Hepatocyte (in vitro differentiated cells): ENCODE results near the gene TMEM192. TPM values are rescaled to one million over a fixed set of nuclear protein-coding genes. Genes with fewer than 3 reads are reported as not detected.
"Not testable (repeated sequence)": the region's sequence is repeated elsewhere in the genome, so short reads cannot be mapped to it uniquely, and the experiment has no call there.

Source experiments
- DNase-seq: peaks from one replicate; pipeline ENCODE4 v3.0.0-alpha.2; 2016; ENCODE audit warnings: low spot score
- H2AFZ ChIP-seq: fragments of 200-600 bp; sonication (generic); 2 replicates; pipeline ENCODE4 v1.6.0; 2016; ENCODE audit warnings: antibody characterized with exemption, mild to moderate bottlenecking
- H3K27ac ChIP-seq: fragments of 200-600 bp; sonication (generic); 2 replicates; pipeline ENCODE4 v1.5.1; 2016; ENCODE audit warnings: mild to moderate bottlenecking
- H3K27me3 ChIP-seq: fragments of 200-600 bp; sonication (generic); 2 replicates; pipeline ENCODE4 v1.6.1; 2016
- H3K36me3 ChIP-seq: fragments of 200-600 bp; sonication (generic); replicated peaks from 2 replicates; pipeline ENCODE4 v1.5.1; 2016; ENCODE audit warnings: low read depth; ENCODE audit not compliant: insufficient read depth
- H3K4me1 ChIP-seq: fragments of 200-600 bp; sonication (generic); 2 replicates; pipeline ENCODE4 v1.5.1; 2016; ENCODE audit warnings: mild to moderate bottlenecking, moderate library complexity; ENCODE audit not compliant: insufficient read depth
- H3K4me2 ChIP-seq: fragments of 200-600 bp; sonication (generic); 2 replicates; pipeline ENCODE4 v1.6.0; 2016
- H3K4me3 ChIP-seq: fragments of 200-600 bp; sonication (generic); 2 replicates; pipeline ENCODE4 v1.5.1; 2016; ENCODE audit warnings: mild to moderate bottlenecking
- H3K79me2 ChIP-seq: fragments of 200-600 bp; sonication (generic); 2 replicates; pipeline ENCODE4 v1.6.0; 2017; ENCODE audit warnings: mild to moderate bottlenecking
- H3K9me2 ChIP-seq: fragments of 200-600 bp; sonication (generic); replicated peaks from 2 replicates; pipeline ENCODE4 v1.6.0; 2017; ENCODE audit warnings: mild to moderate bottlenecking; ENCODE audit not compliant: insufficient read depth
- H3K9me3 ChIP-seq: fragments of 200-600 bp; sonication (generic); 2 replicates; pipeline ENCODE4 v1.5.1; 2016; ENCODE audit warnings: low read depth, mild to moderate bottlenecking
- H4K20me1 ChIP-seq: fragments of 200-600 bp; sonication (generic); 2 replicates; pipeline ENCODE4 v1.6.0; 2016; ENCODE audit warnings: mild to moderate bottlenecking; ENCODE audit not compliant: insufficient read depth, poor library complexity, severe bottlenecking
- EZH2 ChIP-seq: fragments of 200-600 bp; sonication (generic); IDR thresholded peaks from 2 replicates; pipeline ENCODE4 v1.6.1; 2016; ENCODE audit warnings: antibody characterized with exemption, mild to moderate bottlenecking, borderline replicate concordance
- EZH2phosphoT487 ChIP-seq: fragments of 200-600 bp; sonication (generic); IDR thresholded peaks from one replicate; pipeline ENCODE4 v1.6.1; 2018; ENCODE audit warnings: antibody characterized with exemption, mild to moderate bottlenecking, low read depth, moderate library complexity; ENCODE audit not compliant: unreplicated experiment, severe bottlenecking
- whole genome bisulfite sequencing: methylation state at CpG from one replicate; pipeline ENCODE4 v1.1.6; 2016; ENCODE audit warnings: low lambda C conversion rate; ENCODE audit errors: missing lambda C conversion rate; 5-methylcytosine and 5-hydroxymethylcytosine counted together
- polyA plus RNA-seq: library from polyadenylated mRNA; unstranded; fragments of >200 nt; fragmentation: Nextera tagmentation; extraction: Ambion mirVana; gene quantifications from 2 replicates; pipeline ENCODE4 v1.2.1, GENCODE V29; 2016
- total RNA-seq: library from RNA; depleted of rRNA; stranded (reverse); fragments of >200 nt; gene quantifications from 2 replicates; pipeline ENCODE4 v1.2.3, GENCODE V29; 2014
- TF ChIP-seq, protein P1 (sequence below): fragments of 200-600 bp; sonication (generic); IDR thresholded peaks from 2 replicates; pipeline ENCODE4 v1.5.1; 2016; ENCODE audit warnings: antibody characterized with exemption, mild to moderate bottlenecking; ENCODE audit not compliant: poor library complexity

Gene TMEM192
- total and polyA plus RNA-seq, 2 experiments from 2014 or later, result 22.5 to 34.7 TPM

- no peaks in the 10 kb centered on the region for H3K4me1 ChIP-seq
- no peaks in the 10 kb centered on the region for H3K79me2 ChIP-seq
- WGBS, result 98% methylated on average over 3 of the region's 3 CpGs
- no peak overlapping the region for H2AFZ ChIP-seq
- H3K27me3 ChIP-seq, result no peaks in the 10 kb centered on the region
- no peak overlapping the region for H3K4me3 ChIP-seq
- TF ChIP-seq EZH2 (no peak), EZH2phosphoT487 (no peak)
- TF ChIP-seq, protein P1, sequence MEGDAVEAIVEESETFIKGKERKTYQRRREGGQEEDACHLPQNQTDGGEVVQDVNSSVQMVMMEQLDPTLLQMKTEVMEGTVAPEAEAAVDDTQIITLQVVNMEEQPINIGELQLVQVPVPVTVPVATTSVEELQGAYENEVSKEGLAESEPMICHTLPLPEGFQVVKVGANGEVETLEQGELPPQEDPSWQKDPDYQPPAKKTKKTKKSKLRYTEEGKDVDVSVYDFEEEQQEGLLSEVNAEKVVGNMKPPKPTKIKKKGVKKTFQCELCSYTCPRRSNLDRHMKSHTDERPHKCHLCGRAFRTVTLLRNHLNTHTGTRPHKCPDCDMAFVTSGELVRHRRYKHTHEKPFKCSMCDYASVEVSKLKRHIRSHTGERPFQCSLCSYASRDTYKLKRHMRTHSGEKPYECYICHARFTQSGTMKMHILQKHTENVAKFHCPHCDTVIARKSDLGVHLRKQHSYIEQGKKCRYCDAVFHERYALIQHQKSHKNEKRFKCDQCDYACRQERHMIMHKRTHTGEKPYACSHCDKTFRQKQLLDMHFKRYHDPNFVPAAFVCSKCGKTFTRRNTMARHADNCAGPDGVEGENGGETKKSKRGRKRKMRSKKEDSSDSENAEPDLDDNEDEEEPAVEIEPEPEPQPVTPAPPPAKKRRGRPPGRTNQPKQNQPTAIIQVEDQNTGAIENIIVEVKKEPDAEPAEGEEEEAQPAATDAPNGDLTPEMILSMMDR, result no peak
- no peak for DNase-seq
- H3K27ac ChIP-seq, result no peak overlapping the region
- H3K4me2 ChIP-seq, result no peak overlapping the region
- H3K9me3 ChIP-seq, result no peaks in the 10 kb centered on the region
- no peaks in the 10 kb centered on the region for H3K9me2 ChIP-seq
- no peaks in the 10 kb centered on the region for H3K36me3 ChIP-seq
- no peaks in the 10 kb centered on the region for H4K20me1 ChIP-seq
These were observed 17.8 kb downstream of the TMEM192 start for GRCh38 chr4:165094873-165095272.

GRCh38 chr4:165092187-165092586, 20.5 kb downstream of the TMEM192 start:
- not testable (repeated sequence) for H3K4me1 ChIP-seq, H3K4me3 ChIP-seq, H3K27ac ChIP-seq, H3K9me3 ChIP-seq, H3K9me2 ChIP-seq, H3K36me3 ChIP-seq, H4K20me1 ChIP-seq, H3K27me3 ChIP-seq, H3K4me2 ChIP-seq, H2AFZ ChIP-seq, H3K79me2 ChIP-seq, DNase-seq
- WGBS, result 95% methylated on average over 8 of the region's 8 CpGs

GRCh38 chr4:165088366-165088765, 24.3 kb downstream of the TMEM192 start:
- H3K9me2 ChIP-seq, result no peaks in the 10 kb centered on the region
- H3K4me1 ChIP-seq, result no peaks in the 10 kb centered on the region
- H3K36me3 ChIP-seq, result no peaks in the 10 kb centered on the region
- H3K4me3 ChIP-seq, result no peak overlapping the region
- no peak overlapping the region for H3K4me2 ChIP-seq
- 98% methylated on average over 3 of the region's 3 CpGs for WGBS
- H3K27ac ChIP-seq, result no peak overlapping the region
- no peaks in the 10 kb centered on the region for H4K20me1 ChIP-seq
- no peak for DNase-seq
- H2AFZ ChIP-seq, result no peak overlapping the region
- no peaks in the 10 kb centered on the region for H3K79me2 ChIP-seq
- TF ChIP-seq EZH2 (no peak), EZH2phosphoT487 (no peak)
- TF ChIP-seq, protein P1, result no peak
- H3K27me3 ChIP-seq, result no peaks in the 10 kb centered on the region
- no peaks in the 10 kb centered on the region for H3K9me3 ChIP-seq

GRCh38 chr4:165085946-165086345, 26.7 kb downstream of the TMEM192 start:
- H3K9me2 ChIP-seq, result no peaks in the 10 kb centered on the region
- no peak overlapping the region for H3K4me2 ChIP-seq
- DNase-seq, result no peak
- TF ChIP-seq EZH2phosphoT487 (no peak), EZH2 (no peak)
- TF ChIP-seq, protein P1, result no peak
- no peak overlapping the region for H3K4me3 ChIP-seq
- no peaks in the 10 kb centered on the region for H4K20me1 ChIP-seq
- no peaks in the 10 kb centered on the region for H3K9me3 ChIP-seq
- H3K4me1 ChIP-seq, result no peaks in the 10 kb centered on the region
- H3K27ac ChIP-seq, result no peak overlapping the region
- no peaks in the 10 kb centered on the region for H3K27me3 ChIP-seq
- H3K79me2 ChIP-seq, result no peaks in the 10 kb centered on the region
- H3K36me3 ChIP-seq, result no peaks in the 10 kb centered on the region
- H2AFZ ChIP-seq, result no peak overlapping the region
- 98% methylated on average over 2 of the region's 2 CpGs for WGBS

GRCh38 chr4:165084787-165085186, 27.9 kb downstream of the TMEM192 start:
- H3K36me3 ChIP-seq, H3K79me2 ChIP-seq, H3K4me2 ChIP-seq, H3K27ac ChIP-seq, H3K4me3 ChIP-seq, DNase-seq, H3K27me3 ChIP-seq, H4K20me1 ChIP-seq, H3K4me1 ChIP-seq, H3K9me2 ChIP-seq, H2AFZ ChIP-seq, H3K9me3 ChIP-seq: not testable (repeated sequence)
- 99% methylated on average over 7 of the region's 7 CpGs for WGBS
